Activated gamma-delta T cell treated with anti-CD3 and anti-CD28 coated beads, Interleukin-2, amount 50 U/mL, for 16 hours (primary cell): ENCODE results near the gene CHMP1A.
"Not testable (repeated sequence)": the region's sequence is repeated elsewhere in the genome, so short reads cannot be mapped to it uniquely, and the experiment has no call there.

Experiments used
- DNase-seq: peaks from one replicate; pipeline ENCODE4 v3.0.0-alpha.2; 2020; ENCODE audit warnings: low read depth

Gene CHMP1A

GRCh38 chr16:89658221-89658879 is 842 bp upstream of the CHMP1A start:
- DNase-seq: no peak

GRCh38 chr16:89656435-89657121 is 930 bp downstream of the CHMP1A start:
- DNase-seq: no peak

GRCh38 chr16:89655062-89655643 is 2.4 kb downstream of the CHMP1A start:
- DNase-seq: no peak

- DNase-seq: no peak
Observed at GRCh38 chr16:89653656-89654295, 3.7 kb downstream of the CHMP1A start.

GRCh38 chr16:89651584-89651983 is 5.9 kb downstream of the CHMP1A start:
- DNase-seq: no peak

- no peak for DNase-seq
Observed at GRCh38 chr16:89646906-89647305, 10.6 kb downstream of the CHMP1A start.

- no peak for DNase-seq
Observed at GRCh38 chr16:89646270-89646669, 11.2 kb downstream of the CHMP1A start.

- no peak for DNase-seq
Observed at GRCh38 chr16:89645122-89645521, 12.4 kb downstream of the CHMP1A start.

GRCh38 chr16:89643769-89644300 is 13.7 kb downstream of the CHMP1A start:
- no peak for DNase-seq

GRCh38 chr16:89642574-89642973 is 14.9 kb downstream of the CHMP1A start:
- DNase-seq: no peak

- no peak for DNase-seq
Observed at GRCh38 chr16:89641458-89642119, 15.9 kb downstream of the CHMP1A start.

- DNase-seq: no peak
Observed at GRCh38 chr16:89639385-89639784, 18.1 kb downstream of the CHMP1A start.

GRCh38 chr16:89638455-89638854 is 19.1 kb downstream of the CHMP1A start:
- DNase-seq: no peak

GRCh38 chr16:89637379-89637778 is 20.1 kb downstream of the CHMP1A start:
- no peak for DNase-seq

GRCh38 chr16:89636663-89637062 is 20.8 kb downstream of the CHMP1A start:
- no peak for DNase-seq

GRCh38 chr16:89634463-89635385 is 22.8 kb downstream of the CHMP1A start:
- DNase-seq: not testable (repeated sequence)

- no peak for DNase-seq
Observed at GRCh38 chr16:89633064-89633631, 24.4 kb downstream of the CHMP1A start.

GRCh38 chr16:89629827-89630610 is 27.5 kb downstream of the CHMP1A start:
- DNase-seq: no peak

GRCh38 chr16:89624777-89625761 is 32.4 kb downstream of the CHMP1A start:
- no peak for DNase-seq
